ENCODE measurements around the gene ST6GALNAC3. TPM values are rescaled to one million over a fixed set of nuclear protein-coding genes. Genes with fewer than 3 reads are reported as not detected.
A peak's percentile ranks its signal among the peaks of the same experiment; 100 is the strongest.

Gene ST6GALNAC3
- total RNA-seq, 1 donor from 2014 or later = 11.0 TPM

DNA sequence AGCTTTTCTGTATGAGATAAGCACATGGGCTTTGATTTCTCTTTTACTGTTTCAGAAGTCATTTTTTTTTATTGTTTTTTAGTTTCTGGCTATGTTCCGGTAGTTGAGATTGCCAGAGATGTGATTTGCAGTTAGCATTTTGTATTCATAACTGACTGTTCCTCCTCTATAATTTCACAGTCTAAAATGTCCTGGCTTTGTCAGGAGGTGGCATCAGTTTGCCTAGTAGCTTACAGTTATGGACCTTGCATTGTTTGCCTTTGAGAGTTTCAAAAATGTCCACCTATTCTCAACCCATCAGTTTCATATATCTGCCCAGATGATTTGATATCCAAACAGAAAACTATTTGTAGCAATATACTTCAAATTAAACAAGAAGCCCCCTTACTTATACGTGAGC is 39.5 kb upstream of the ST6GALNAC3 start:
- H3K36me3 Mint-ChIP-seq (ENCODE audit: insufficient read depth) = no peaks in the 10 kb centered on the region
- no peaks in the 10 kb centered on the region for H3K27me3 Mint-ChIP-seq
- H3K4me1 Mint-ChIP-seq (ENCODE audit: low read depth) = peaks cover 11% of the 10 kb centered on the region
- no peak overlapping the region for H3K27ac Mint-ChIP-seq
- no peak for DNase-seq (ENCODE audit: low spot score, unreplicated experiment)
- TF ChIP-seq, protein P1, sequence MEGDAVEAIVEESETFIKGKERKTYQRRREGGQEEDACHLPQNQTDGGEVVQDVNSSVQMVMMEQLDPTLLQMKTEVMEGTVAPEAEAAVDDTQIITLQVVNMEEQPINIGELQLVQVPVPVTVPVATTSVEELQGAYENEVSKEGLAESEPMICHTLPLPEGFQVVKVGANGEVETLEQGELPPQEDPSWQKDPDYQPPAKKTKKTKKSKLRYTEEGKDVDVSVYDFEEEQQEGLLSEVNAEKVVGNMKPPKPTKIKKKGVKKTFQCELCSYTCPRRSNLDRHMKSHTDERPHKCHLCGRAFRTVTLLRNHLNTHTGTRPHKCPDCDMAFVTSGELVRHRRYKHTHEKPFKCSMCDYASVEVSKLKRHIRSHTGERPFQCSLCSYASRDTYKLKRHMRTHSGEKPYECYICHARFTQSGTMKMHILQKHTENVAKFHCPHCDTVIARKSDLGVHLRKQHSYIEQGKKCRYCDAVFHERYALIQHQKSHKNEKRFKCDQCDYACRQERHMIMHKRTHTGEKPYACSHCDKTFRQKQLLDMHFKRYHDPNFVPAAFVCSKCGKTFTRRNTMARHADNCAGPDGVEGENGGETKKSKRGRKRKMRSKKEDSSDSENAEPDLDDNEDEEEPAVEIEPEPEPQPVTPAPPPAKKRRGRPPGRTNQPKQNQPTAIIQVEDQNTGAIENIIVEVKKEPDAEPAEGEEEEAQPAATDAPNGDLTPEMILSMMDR (IDR thresholded peaks at IDR 0.05; ENCODE audit: unreplicated experiment) = peak; percentile 12
- no peak overlapping the region for H3K4me3 Mint-ChIP-seq (ENCODE audit: low read depth)
- no peaks in the 10 kb centered on the region for H3K9me3 Mint-ChIP-seq (ENCODE audit: low read depth)

DNA sequence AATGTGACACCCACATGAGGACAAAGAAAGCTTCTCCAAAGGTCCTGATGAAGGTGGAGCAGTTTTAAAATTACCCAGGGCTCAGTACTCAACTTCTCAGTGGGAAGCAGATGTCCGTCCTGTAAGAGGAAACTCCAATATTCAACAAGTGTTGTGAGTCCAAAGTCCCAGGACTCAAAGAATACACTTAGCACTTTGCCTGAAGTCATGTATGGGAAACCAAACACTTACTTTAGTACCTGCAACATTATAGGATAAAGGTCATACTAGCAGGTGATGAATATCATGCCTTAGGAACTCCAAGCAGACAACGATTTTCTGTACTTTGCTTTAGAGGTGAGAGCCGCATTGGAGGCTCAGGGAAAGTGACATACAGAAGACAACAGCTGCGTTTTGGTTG is 37.2 kb upstream of the ST6GALNAC3 start:
- TF ChIP-seq, protein P1 (IDR thresholded peaks at IDR 0.05; ENCODE audit: unreplicated experiment) = no peak
- no peaks in the 10 kb centered on the region for H3K36me3 Mint-ChIP-seq (ENCODE audit: insufficient read depth)
- peaks cover 6% of the 10 kb centered on the region for H3K27me3 Mint-ChIP-seq
- H3K9me3 Mint-ChIP-seq (ENCODE audit: low read depth) = no peaks in the 10 kb centered on the region
- H3K4me3 Mint-ChIP-seq (ENCODE audit: low read depth) = no peak overlapping the region
- peaks cover 17% of the 10 kb centered on the region for H3K4me1 Mint-ChIP-seq (ENCODE audit: low read depth)
- DNase-seq (ENCODE audit: low spot score, unreplicated experiment) = no peak
- H3K27ac Mint-ChIP-seq = no peak overlapping the region

DNA sequence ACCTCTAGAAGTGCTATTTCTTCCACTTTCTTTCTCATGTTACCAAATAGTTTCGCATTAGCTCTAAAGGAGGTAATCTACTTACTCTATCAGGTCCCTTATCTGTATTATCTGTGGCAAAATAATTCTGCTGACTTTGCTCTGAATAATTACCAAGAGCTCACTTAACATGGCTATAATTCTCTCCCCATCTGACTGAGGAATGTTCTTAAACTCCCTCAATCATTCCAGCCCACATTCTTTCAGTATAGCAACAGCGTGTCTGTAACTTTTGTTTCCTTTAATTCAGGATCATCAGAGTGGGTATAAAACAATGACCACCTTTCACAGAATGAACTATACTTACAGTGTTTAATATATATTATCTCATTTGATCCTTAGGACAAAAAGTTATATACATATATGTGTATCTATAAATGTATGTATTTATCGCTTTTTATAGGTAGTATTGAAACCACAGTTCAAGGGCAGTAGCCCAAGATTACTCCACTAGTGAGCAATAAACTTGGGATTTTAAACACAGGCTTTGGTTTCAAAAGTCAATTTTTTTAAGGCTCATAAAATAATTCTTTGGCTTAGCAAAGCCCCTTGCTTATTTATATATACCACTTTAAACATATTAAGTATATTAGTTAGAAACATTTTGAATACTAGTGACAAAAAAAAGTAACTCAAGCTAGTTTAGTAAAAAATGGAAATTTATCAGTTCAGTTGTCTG is 36.1 kb upstream of the ST6GALNAC3 start:
- TF ChIP-seq, protein P1 (IDR thresholded peaks at IDR 0.05; ENCODE audit: unreplicated experiment) = no peak
- Mint-ChIP-seq H3K36me3 (ENCODE audit: insufficient read depth) (no peaks in the 10 kb centered on the region), H3K4me3 (ENCODE audit: low read depth) (no peak overlapping the region), H3K4me1 (ENCODE audit: low read depth) (peaks cover 16% of the 10 kb centered on the region), H3K27me3 (peaks cover 6% of the 10 kb centered on the region), H3K9me3 (ENCODE audit: low read depth) (no peaks in the 10 kb centered on the region), H3K27ac (no peak overlapping the region)
- no peak for DNase-seq (ENCODE audit: low spot score, unreplicated experiment)

DNA sequence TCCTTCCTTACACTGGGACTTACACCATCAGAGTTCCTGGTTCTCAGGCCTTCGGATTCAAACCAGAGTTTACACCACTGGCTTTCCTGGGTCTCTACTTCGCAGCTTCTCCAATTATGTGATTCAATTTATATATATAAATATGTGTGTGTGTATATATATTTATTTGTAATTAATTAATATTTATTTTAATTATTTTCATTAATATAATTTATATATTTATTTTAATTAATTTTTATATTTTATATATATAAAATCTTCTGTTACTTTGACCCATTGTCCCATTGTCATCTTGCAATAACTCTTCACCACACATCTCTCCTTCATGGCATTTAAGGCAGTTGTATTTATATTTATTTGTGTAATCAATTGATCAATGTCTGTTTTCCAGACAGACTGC is 28.4 kb upstream of the ST6GALNAC3 start:
- H3K36me3 Mint-ChIP-seq (ENCODE audit: insufficient read depth) = no peaks in the 10 kb centered on the region
- TF ChIP-seq, protein P1 (IDR thresholded peaks at IDR 0.05; ENCODE audit: unreplicated experiment) = no peak

DNA sequence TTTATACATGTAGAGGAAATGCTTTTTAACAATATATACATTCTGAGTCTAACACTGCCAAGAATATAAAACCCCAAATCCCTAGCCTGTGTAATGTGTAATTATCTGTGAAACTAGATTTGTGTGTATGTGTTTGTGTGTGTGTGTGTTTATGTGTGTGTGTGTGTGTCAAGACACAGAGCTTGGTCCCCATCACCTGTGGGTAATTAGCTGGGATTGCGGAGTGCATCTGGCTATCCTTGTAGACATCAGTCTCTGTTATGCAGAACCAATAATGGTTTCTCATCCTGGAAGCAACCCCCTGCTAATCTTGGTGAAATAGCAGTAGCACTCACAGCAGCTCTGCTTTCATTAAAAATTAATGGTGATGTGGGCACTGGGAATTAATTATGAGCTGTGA is 26.3 kb upstream of the ST6GALNAC3 start:
- H3K4me1 Mint-ChIP-seq (ENCODE audit: low read depth) = peaks cover 6% of the 10 kb centered on the region
- TF ChIP-seq, protein P1 (IDR thresholded peaks at IDR 0.05; ENCODE audit: unreplicated experiment) = no peak
- H3K4me3 Mint-ChIP-seq (ENCODE audit: low read depth) = no peak overlapping the region
- no peaks in the 10 kb centered on the region for H3K9me3 Mint-ChIP-seq (ENCODE audit: low read depth)
- H3K27ac Mint-ChIP-seq = no peak overlapping the region
- peaks cover 5% of the 10 kb centered on the region for H3K27me3 Mint-ChIP-seq
- DNase-seq (ENCODE audit: low spot score, unreplicated experiment) = no peak
- no peaks in the 10 kb centered on the region for H3K36me3 Mint-ChIP-seq (ENCODE audit: insufficient read depth)

More for the DNA sequence above, 28.4 kb upstream of the ST6GALNAC3 start:
- H3K4me1 Mint-ChIP-seq (ENCODE audit: low read depth) = peaks cover 3% of the 10 kb centered on the region
- no peak for DNase-seq (ENCODE audit: low spot score, unreplicated experiment)
- no peak overlapping the region for H3K27ac Mint-ChIP-seq
- no peak overlapping the region for H3K4me3 Mint-ChIP-seq (ENCODE audit: low read depth)
- H3K27me3 Mint-ChIP-seq = peaks cover 9% of the 10 kb centered on the region
- H3K9me3 Mint-ChIP-seq (ENCODE audit: low read depth) = no peaks in the 10 kb centered on the region
